DMS53 treated with DMSO at 0.1 percent for 48 hours (cell line): ENCODE measurements around the gene OSBPL5.

Experiments
- DNase-seq: peaks from one replicate; lab custom pipeline; 2025; ENCODE audit not compliant: unreplicated experiment; lab: John Stamatoyannopoulos, UW

OSBPL5 gene

GRCh38 chr11:3164552-3165151 is 458 bp downstream of the OSBPL5 start:
- DNase-seq: no peak

- no peak for DNase-seq
Measured at GRCh38 chr11:3164138-3164551, 965 bp downstream of the OSBPL5 start.

DNA sequence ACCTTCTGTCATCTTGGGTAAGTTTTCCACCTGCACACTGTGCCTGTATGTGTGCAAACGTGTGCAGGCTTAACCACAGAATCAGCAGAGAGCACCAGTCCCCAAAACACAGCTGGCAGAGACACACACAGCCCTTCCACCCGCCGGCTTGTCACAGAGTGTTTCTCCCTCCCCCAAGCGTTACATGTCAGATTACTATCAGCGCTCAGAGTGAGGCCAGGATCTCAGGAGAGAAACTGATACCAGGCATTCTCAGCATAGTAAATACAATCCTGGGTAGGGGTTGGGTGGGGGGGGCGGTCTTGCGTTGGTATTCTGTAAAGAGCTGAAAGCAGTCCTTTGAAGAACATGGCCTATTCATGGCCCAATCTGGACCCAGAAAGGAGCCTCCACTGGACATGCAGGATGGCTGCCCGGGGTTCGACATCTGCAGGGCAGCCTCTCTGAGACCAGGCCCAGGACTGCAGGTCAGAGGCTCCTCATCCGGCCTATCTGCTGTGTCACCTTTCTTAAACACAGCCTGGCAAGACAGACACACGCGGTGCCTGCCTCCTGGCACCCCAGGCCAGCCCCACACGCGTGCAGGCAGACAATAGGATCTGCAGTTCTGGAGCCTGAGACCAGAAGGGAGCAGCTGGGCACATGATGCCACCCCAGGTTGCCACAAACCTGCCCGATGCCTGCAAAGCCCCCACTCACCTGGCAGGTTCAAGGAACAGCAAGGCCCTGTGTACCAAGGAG is 1.7 kb downstream of the OSBPL5 start:
- DNase-seq: no peak

- DNase-seq: no peak
Measured at GRCh38 chr11:3162410-3163240, 2.5 kb downstream of the OSBPL5 start.

DNA sequence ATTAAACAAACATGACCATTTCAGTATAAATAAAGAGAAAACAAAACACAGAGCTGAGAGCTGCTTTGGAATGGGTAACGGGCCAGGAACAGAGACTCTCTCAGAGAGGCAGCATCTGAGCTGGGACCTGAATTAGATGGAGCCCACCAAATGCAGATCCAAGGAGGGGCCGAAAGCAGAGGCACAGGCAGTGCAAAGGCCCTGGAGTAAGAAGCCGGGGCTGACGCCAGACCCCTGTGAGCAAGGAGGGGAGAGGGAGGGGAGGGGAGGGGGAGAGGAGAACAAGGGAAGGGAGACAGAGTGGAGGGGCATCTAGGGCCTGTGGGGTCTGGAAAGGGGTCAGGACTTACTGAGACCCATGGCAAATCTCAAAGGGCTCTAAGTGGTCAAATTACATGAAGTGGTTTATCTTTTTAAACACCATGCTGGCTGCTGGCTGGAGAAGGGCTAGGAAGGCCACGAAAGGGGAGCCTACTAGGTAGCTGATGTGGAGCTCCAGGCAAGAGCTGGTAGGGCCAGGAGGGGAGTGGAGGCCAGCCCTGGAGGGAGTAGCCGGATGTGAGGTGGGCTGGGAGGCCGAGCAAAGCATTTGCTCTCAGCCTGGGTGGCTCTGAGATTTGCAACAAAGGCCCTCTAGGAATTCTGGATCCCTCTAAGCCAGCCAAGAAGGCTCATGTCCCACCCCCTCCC is 3.2 kb downstream of the OSBPL5 start:
- DNase-seq: no peak

DNA sequence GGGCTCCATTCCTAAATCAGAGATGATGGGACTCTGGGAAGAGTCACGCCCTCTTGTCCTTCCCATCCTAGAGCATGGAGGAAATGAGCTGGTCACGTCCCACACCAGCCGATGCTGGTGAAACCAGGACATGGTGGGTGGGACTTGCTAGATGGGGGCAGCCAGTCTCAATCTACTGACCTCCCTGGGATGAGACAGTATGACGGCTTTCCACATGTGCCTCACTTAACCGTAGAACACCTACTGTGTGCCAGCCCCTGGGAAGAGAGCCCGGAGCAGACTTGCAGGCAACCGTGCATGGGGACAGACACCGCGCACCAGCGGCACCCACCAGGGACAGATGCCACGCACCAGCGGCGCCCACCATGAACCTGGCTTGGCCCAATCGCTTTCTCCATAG is 3.8 kb downstream of the OSBPL5 start:
- DNase-seq: no peak

- DNase-seq: peak; percentile 42
Measured at GRCh38 chr11:3160252-3161031, 4.7 kb downstream of the OSBPL5 start.

- no peak for DNase-seq
Measured at GRCh38 chr11:3159296-3160190, 5.6 kb downstream of the OSBPL5 start.

DNA sequence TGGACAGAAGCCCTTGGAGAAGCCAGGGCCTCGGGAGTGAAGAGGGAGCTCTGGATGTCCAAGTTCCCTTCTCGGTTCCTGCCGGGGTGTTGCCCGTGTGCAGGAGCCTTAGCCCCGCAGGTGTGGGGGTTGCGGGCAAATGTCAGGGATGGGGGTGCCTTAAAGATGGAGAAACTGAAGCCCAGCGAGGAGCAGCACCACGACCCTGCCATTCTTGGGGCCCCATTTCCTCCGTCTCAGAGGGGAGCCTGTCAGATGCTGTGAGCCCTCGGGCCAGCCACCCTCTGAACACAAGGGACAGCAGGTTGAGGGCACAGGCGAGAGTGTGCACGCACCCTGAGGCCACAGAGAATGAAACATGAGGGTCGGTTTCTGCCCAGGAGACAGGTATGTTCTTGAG is 6.3 kb downstream of the OSBPL5 start:
- DNase-seq: no peak

DNA sequence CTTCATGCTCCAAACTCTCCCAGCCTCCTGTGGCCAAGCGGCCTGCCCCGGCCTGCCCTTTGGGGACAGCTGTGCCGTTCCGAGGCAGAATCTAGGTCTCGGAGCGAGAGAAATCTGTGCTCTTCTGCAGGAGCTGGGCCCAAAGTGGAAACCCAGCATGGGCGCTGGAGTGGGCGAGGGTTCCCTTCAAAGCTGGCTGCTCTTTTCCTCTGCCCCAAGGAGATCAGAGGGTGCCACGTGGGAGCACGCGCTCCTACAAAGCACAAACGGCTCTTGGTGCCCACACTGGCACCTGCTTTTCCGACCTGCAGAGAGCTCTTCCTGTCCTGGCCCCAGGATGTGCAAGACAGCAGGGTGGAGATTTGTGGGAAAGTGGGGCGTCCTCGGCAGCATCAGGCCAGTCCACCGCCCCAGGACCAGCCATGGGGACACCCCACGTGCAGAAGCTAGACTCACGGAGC is 6.9 kb downstream of the OSBPL5 start:
- no peak for DNase-seq

DNA sequence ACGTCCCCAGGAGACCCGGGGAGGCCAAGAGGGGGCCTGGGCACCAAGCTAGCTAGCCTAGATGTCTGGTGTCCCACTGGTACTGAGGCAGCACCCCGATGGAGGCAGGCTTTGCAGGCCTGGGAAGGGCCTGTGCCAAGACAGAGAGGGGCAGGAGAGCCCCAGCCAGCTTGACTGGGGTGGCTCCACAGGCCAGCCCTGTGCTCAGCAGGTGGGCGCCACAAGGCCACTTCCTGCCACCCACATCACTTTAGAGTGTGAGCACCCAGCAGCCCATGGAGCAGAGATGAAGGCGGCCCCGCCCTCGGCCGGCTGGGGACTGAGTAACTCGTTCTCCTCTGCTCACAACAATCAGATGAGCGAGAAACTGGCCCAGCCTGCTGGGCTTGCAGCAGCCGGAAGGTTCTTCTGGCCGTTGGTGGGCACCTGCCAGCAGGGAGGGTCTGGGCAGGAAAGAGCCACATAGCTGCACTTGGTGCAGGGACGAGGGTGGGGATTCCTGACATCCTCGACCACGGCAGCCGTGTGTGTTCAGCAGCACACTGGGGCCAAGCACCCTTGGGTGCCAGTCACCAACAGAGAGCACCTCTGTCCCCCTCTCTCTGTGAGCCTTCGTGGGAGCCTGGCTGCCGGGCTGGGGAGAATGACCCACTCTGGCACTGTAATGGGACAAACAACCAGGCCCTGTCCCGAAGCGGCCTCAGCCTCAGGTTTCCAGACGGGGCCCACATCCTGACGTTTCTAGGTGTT is 7.6 kb downstream of the OSBPL5 start:
- DNase-seq: no peak

DNA sequence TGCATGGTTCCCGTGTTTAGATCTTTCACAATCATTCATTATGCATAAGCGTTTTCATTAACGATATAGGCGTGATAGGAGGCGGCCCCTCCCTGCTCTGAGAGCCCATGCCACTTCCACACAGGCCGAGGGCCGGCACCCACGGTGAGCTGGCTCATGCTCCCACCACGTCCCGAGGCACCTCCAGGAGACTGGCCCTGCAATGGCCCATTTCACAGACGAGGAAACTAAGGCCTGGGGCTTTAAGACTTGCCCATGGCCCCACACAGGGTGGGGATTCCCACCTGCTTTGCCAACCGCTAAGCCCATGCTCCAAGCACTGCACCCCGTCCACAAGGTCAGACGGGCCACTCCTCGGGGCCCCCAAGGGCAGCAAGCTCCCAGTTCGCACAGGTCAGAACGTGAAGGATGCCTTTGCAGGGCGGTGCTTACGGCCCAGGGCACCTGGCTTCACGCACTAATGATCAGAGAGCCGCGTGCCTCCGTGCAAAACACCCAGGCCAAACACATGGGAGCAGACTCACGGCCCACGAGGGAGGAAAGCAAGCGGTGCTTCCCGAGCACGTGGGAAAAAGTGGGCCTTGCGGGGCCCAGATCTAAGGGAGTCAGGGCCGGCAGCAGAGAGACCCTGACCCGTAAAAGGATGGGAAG is 8.3 kb downstream of the OSBPL5 start:
- no peak for DNase-seq

- no peak for DNase-seq
Measured at GRCh38 chr11:3156282-3156660, 8.8 kb downstream of the OSBPL5 start.

- no peak for DNase-seq
Measured at GRCh38 chr11:3155691-3156258, 9.3 kb downstream of the OSBPL5 start.

DNA sequence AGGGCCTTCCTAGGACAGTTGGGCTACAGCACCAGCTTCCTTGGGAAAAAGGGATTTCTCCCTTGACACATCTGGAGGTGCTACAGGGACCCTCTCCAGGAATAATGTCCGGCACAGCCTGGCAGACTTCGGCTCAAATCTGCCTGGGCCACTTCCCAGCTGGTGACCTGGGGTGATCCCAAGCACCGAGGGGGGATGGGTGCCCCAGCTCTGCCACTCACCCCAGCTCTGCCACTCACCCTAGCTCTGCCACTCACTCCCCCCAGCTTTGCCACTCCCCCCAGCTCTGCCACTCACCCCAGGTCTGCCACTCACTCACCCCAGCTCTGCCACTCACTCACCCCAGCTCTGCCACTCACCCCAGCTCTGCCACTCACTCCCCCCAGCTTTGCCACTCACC is 9.9 kb downstream of the OSBPL5 start:
- no peak for DNase-seq

- DNase-seq: no peak
Measured at GRCh38 chr11:3154001-3154599, 11.0 kb downstream of the OSBPL5 start.

- DNase-seq: no peak
Measured at GRCh38 chr11:3153291-3153861, 11.7 kb downstream of the OSBPL5 start.
